EH (cell line): ENCODE data around the gene NDRG2.
A peak's percentile ranks its signal among the peaks of the same experiment; 100 is the strongest.

Source experiments
- DNase-seq: peaks from one replicate; pipeline ENCODE4 v3.0.0-alpha.2; 2015; ENCODE audit warnings: low read depth

Gene NDRG2

DNA sequence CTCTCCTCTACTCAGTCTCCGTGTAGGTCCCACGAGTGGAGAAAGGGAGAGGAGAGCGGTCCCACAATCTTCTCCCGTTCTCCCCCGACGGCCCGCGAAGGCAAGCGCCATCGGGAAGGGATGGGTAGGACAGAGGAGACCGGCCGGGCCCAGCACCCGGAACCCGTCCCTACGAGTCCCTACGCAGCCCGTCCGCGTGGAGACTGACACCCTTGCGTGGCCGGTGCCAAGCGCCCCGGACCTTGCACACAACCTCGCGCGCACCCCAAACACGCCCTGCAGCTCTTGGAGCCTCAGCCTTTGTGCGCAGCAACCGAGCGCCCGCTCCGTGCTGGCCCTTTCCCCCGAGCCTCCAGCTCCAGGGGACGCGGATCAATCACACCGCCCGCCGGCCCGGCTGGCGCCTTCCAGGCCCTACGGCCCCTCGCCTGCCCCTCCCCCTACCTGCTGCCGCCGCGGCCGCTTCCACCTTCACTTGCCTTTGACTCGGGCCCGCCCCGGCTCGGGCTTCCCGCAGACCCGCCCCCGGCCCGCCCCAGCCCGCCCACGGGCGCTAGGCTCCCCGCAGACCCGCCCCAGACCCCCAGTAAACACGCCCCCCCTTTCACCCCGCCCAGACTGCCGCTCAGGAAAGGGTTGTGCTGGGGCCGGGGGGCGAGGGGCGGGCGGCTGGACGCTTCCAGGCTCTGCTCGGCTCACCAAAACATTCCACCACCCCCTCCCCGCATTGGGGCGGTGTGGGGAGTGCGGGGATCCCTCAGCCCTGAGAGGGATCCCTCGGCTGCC is at the start of gene NDRG2:
Gene NDRG2 (minus strand): TSS at position 477 of the 786 bp plus-strand sequence. CDS start 1,746 bp downstream, outside the sequence.
- DNase-seq: no peak

DNA sequence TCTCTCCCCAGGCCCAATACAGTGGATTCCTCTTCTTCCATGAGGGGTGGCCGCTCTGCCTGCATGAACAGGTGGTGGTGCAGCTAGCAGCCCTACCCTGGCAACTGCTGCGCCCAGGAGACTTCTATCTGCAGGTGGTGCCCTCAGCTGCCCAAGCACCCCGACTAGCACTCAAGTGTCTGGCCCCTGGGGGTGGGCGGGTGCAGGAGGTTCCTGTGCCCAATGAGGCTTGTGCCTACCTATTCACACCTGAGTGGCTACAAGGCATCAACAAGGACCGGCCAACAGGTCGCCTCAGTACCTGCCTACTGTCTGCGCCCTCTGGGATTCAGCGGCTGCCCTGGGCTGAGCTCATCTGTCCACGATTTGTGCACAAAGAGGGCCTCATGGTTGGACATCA is 49.1 kb upstream of the NDRG2 start:
- DNase-seq: no peak

GRCh38 chr14:21072781-21073339 is 48.0 kb upstream of the NDRG2 start:
- DNase-seq: no peak

DNA sequence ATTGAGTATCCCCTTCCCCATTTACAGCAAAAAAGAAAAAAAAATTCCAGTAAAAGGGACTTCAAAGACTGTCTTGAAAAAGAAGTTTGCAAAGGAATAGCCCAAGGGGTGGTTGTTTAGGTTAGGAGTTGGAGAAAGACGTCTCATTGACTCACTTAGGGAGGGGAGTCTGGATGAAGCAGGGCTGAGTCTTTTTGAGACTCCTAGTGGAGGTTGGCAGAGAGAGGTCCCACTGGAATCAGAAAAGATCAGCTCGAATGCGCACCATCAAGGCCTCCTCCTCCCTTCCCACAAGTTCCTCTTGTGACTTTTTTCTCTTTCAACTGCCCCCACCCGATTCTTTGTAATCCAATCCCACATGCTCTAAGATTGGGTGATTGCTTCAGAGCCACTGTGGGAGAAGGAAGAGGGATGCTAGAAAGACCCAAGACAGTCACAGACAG is 47.2 kb upstream of the NDRG2 start:
- DNase-seq: peak; percentile 76

GRCh38 chr14:21071225-21072030 is 46.6 kb upstream of the NDRG2 start:
- peak; percentile 95 for DNase-seq

- DNase-seq: peak; percentile 59
These were observed 45.9 kb upstream of the NDRG2 start for GRCh38 chr14:21070610-21071224.

DNA sequence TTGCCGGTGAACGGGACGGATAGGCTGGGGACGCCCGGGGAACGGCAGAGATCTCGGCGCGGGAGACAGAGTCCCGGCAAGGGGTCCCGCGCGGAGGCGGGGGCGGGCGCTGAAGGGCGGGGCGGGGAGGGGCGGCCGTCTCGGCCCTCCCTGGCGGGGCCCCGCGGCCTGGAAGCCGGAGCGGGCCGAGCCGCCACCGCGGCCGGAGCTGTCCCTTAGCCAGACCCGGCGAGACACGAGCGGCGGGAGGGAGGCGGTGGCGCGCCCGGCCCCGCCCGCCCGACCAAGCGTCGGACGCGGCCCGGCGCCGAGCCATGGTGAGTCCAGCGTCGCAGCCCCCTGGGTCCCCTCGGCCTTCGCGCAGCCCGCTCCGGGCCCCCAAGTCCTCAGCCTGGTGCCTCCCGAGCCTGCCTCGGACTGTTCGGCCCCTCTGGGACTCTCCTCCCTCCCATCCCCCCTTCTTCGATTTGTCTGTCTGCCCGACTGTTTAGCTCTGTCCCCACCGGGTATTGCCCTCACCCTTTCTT is 45.3 kb upstream of the NDRG2 start, which contains the start of gene ARHGEF40:
Gene ARHGEF40 (plus strand): TSS at position 222 of the 527 bp plus-strand sequence. CDS start 93 bp downstream, at position 315.
- peak; percentile 69 for DNase-seq

DNA sequence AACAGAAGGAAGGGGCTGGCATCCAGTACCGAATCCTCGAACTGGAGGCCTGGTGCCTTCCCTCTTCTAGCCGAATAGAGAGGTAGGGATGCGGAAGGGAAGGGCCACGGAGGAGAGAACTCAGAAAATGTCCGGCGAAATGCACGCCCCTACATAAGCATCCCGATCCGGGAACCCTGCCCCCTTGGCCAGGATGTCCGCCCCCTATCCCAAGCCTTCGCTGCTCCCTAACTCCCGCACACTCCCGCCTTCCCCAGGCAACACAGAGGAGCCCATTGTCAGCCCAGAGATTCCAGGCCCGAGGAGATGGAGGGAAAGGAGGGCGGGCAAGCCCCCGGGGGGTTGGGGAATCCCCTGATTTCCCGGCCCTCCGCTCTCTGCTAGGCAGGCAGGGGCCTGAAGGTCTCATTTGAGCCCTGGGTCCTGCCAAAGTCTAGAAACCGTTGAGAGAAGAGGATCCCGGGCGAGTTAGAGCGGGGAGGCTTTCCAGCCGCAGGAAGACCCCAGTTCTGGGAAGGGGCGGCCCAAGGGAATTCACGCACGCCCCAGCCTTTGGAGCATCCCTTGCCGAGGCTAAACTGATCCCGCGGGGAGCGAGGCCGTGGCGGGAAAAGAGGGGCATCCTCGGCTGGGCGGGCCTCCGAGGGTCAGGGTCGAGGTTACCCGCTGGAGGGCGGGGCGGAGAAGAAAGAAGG is 44.7 kb upstream of the NDRG2 start:
- peak; percentile 48 for DNase-seq

- peak; percentile 70 for DNase-seq
These were observed 43.9 kb upstream of the NDRG2 start for GRCh38 chr14:21068521-21069387.

DNA sequence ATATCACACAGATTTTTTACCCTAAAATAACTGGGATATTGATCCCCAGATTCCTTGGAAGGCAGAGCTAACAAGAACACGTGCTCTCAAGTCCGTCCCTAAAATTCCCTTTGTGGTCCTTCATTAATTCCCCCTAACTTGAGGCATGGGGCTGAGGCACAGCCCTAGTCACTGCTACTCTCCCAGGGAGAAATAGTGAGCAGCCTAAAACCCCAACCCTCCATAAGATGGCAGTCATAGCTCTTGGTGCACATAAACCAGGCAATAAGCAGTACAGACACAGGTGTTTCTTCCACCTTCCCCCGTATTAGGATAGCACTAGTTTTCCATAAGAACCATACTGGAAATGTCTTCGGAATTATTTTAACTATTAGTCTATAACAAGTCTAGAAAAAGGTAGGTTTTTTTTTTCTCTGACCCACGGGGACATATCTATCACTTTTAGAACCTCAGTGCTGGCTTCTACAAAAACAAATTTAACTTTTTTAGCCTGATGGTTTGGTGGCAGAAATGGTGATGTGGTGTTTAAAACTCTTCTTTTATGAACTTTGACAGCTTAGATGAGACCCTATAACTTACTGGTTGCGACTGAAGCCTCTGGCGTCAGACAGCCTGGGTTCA is 42.1 kb upstream of the NDRG2 start:
- no peak for DNase-seq

DNA sequence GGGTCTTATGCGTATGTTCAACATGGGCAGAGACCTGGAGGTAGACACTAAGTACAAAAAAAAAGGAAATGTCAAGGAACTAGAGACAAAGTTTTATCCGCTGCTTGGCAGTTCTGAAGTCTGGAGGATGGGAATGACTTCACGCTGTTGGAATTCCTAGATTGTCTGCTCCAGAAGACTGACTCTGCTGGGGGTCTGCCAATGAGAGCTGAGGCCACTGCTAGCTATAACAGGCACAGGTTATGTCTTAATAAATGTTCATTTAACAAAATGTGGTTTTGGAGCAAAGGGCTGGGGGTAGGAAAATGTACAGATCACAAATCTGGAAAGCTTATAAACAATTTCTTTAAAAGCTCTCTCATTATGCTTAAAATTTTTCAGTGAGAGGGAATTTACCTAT is 38.6 kb upstream of the NDRG2 start:
- DNase-seq: peak; percentile 91

- no peak for DNase-seq
These were observed 36.4 kb upstream of the NDRG2 start for GRCh38 chr14:21061347-21061668.

DNA sequence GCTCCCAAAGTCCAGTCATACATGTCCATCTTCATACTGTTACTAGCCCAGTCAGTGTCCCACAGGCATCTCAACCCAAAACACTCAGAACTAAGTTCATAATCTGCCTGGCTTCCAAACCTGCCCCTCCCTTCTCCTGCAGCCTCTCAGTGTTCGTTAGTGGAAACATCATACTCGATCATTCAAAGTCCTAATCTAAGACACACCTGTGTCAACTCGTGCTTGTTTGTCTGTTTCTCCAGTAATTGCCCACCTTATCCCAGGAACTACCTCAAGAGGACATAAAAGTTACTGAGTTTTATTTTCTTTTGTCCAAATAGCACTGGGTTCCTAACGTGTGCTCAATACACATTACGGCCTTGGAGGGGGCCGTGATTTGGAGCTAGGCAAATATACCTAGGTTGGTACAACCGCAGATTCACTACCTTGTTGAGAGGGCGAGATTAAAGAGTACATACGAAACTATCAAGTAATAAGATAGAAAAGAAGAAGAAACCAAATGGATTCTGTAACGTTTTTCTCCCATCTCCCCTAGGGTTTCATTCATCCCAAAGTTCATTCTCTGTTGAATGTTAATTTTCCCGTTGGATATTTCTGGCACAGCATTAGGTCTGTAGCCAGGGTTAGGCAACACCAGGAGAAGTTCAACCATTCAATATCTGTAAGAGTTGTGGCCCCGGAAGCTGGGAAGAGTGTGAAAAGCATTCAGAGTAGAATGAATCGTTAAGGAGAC is 35.9 kb upstream of the NDRG2 start:
- DNase-seq: no peak

DNA sequence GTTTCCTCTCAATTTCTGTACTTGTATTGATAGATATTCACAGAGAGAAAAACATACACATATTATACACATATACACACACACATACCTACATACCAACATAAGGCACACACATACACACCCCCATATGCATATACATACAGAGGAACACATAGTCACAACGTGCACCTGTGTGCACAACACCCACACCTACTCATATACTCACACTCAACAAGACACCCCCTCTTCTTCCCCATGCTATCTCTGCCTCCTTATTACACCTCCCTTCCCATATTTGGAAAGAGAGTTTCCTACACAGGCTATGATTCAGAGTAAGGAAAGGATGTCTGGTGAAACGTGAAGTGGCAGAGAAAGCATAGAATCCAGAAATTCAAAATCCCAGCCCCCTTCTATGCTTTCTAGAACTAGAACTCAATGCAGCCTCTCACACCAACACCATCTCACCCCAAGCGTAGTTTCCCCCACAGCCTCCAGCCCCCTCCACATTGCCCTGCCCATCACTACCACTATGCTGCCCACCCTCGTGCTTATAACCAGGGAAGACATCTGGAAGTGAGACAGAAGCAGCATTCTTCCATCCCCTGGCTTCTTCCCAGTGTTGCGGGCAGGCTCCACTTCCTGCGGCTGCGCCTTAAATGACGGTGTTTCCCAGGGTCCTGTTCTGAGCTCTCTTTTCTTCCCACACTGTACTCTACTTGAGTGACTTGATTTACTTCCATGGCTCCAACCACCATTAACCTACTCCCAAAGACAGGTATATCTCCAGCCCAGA is 35.2 kb upstream of the NDRG2 start:
- peak; percentile 65 for DNase-seq

GRCh38 chr14:21058903-21059302 is 34.0 kb upstream of the NDRG2 start:
- no peak for DNase-seq

- peak; percentile 50 for DNase-seq
These were observed 33.2 kb upstream of the NDRG2 start, which contains the start of gene RNASE8 for GRCh38 chr14:21057803-21058675. Gene RNASE8, plus strand, starts transcription at chr14:21057822. Its CDS starts 71 bp downstream, at chr14:21057893.

- DNase-seq: peak; percentile 63
These were observed 31.8 kb upstream of the NDRG2 start for GRCh38 chr14:21056520-21057163.
